ENCODE results near the gene NBPF9.
"Not testable (repeated sequence)": the region's sequence is repeated elsewhere in the genome, so short reads cannot be mapped to it uniquely, and the experiment has no call there.

- TF ChIP-seq, protein P1, sequence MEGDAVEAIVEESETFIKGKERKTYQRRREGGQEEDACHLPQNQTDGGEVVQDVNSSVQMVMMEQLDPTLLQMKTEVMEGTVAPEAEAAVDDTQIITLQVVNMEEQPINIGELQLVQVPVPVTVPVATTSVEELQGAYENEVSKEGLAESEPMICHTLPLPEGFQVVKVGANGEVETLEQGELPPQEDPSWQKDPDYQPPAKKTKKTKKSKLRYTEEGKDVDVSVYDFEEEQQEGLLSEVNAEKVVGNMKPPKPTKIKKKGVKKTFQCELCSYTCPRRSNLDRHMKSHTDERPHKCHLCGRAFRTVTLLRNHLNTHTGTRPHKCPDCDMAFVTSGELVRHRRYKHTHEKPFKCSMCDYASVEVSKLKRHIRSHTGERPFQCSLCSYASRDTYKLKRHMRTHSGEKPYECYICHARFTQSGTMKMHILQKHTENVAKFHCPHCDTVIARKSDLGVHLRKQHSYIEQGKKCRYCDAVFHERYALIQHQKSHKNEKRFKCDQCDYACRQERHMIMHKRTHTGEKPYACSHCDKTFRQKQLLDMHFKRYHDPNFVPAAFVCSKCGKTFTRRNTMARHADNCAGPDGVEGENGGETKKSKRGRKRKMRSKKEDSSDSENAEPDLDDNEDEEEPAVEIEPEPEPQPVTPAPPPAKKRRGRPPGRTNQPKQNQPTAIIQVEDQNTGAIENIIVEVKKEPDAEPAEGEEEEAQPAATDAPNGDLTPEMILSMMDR (IDR thresholded peaks at IDR 0.05; ENCODE audit: borderline replicate concordance, extremely low read depth, low read length, poor library complexity, severe bottlenecking) = not testable (repeated sequence)
- TF ChIP-seq EZH2 (IDR thresholded peaks at IDR 0.05; ENCODE audit: borderline replicate concordance, low read depth, low read length, severe bottlenecking) = not testable (repeated sequence)
These were observed 60.3 kb downstream of the NBPF9 start for GRCh38 chr1:149043056-149043455.

Measured in DND-41 (cell line).